GM18951 (cell line): ENCODE results near the gene CAB39.
"Not testable (repeated sequence)": the region's sequence is repeated elsewhere in the genome, so short reads cannot be mapped to it uniquely, and the experiment has no call there.

Experiments used
- POLR2A ChIP-seq: IDR thresholded peaks from 4 replicates; pipeline ENCODE4 v1.6.1; 2011; ENCODE audit warnings: mild to moderate bottlenecking; ENCODE audit not compliant: insufficient read length, insufficient read depth; ENCODE audit errors: extremely low read depth
- in situ Hi-C: fragments of 300-500 bp; cut with MboI; formaldehyde crosslinking; loops from one replicate; pipeline ENCODE4 v1.12.0; 2022; ENCODE audit warnings: low sequenced_read_pairs, mixed read lengths, inconsistent platforms; ENCODE audit not compliant: unreplicated experiment

The CAB39 gene

GRCh38 chr2:230713331-230714135 lies 891 bp downstream of the CAB39 start:
- in situ Hi-C loops: no loop called here
- TF ChIP-seq POLR2A: no peak

- in situ Hi-C loops: no loop called here
- no peak for TF ChIP-seq POLR2A
Measured at GRCh38 chr2:230714136-230714480, 1.5 kb downstream of the CAB39 start.

GRCh38 chr2:230715201-230715600 lies 2.6 kb downstream of the CAB39 start:
- in situ Hi-C loops: no loop called here
- no peak for TF ChIP-seq POLR2A

DNA sequence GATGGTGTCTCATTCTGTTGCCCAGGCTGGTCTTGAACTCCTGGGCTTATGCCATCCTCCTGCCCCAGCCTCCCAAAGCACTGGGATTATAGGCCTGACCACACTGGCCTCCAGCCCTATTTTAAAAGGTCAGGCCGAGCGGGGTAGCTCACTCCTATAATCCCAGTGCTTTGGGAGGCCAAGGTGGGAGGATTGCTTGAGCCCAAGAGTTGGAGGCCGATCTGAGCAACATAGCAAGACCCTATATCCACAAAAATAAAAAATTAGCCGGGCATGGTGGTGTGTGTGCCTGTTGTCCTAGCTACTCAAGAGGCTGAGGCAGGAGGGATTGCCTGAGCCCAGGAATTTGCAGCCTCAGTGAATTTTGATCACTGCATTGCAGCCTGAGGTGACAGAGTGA lies 3.9 kb downstream of the CAB39 start:
- no peak for TF ChIP-seq POLR2A
- in situ Hi-C loops: no loop called here

DNA sequence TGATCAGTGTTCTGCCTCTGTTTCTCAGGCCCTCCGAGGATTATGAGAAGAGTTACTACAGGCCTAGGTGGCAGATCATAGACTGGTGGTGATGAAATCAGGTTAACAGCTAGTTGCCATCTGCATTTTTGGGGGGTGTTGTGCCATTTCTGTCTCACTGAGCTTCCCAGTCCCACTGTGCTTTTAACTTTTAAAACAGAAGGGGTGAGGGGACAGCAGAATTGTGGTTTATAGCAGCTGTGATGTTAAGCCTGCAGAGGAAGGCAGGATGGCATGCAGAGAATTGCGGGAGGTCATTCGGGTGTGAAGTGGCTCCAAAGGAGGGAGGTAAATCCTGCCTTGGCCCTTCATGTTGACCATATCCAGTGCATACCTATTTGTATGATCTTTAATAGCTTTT lies 5.0 kb downstream of the CAB39 start:
- TF ChIP-seq POLR2A: no peak
- in situ Hi-C loops: no loop called here

GRCh38 chr2:230719340-230719739 lies 6.7 kb downstream of the CAB39 start:
- TF ChIP-seq POLR2A: no peak
- in situ Hi-C loops: no loop called here

DNA sequence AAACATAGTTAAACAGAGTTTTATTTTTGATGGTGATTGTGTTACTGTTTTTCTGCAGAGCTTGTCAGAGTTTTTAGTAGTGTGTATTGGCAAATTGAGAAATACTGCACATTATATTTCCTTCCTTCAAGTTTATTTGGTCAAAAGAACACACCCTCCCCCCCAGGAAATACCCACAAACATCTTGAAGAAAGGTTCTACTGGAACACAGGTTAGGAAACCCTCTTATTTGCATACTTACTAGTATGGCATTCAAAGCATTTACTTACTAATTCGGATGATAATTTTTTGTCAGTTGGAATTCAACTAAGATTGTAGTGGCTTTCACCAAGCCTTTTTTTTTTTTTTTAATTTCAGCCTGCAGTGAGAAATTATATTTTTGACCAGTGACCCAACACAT lies 9.1 kb downstream of the CAB39 start:
- in situ Hi-C loops: no loop called here

DNA sequence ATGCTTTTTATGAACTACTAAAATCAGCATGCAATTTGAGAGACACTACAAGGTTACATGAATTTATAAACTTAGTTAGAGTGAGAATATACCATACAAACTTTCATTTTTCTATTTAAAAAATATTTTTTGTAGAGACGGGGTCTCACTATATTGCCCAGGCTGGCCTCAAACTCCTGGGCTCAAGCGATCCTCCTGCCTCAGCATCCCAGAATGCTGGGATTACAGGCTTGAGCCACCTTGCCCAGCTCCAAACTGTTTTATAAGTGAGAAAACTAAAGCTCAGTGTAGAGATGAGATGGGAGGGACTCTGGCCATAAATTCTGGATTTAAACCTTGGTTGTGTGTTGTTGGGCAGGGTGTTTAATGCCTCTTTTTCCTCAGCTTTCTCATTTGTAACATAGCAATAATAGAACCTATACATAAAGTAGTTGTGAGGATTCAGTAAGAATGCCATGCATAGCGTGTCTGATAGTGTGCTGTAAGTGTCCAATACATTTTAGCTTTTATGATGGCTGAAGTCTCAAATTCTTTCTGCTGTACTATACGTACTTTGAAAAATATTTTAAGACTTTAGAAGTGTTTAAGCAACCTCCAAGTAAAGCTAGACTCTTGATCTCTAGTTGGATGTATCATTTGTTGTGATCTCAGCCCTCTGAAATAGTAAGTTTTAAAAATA lies 9.7 kb downstream of the CAB39 start:
- no peak for TF ChIP-seq POLR2A
- in situ Hi-C loops: no loop called here

More for the DNA sequence above, 9.1 kb downstream of the CAB39 start:
- no peak for TF ChIP-seq POLR2A

GRCh38 chr2:230723363-230723762 lies 10.7 kb downstream of the CAB39 start:
- in situ Hi-C loops: no loop called here
- no peak for TF ChIP-seq POLR2A

GRCh38 chr2:230724957-230725356 lies 12.3 kb downstream of the CAB39 start:
- in situ Hi-C loops: not testable (repeated sequence)

DNA sequence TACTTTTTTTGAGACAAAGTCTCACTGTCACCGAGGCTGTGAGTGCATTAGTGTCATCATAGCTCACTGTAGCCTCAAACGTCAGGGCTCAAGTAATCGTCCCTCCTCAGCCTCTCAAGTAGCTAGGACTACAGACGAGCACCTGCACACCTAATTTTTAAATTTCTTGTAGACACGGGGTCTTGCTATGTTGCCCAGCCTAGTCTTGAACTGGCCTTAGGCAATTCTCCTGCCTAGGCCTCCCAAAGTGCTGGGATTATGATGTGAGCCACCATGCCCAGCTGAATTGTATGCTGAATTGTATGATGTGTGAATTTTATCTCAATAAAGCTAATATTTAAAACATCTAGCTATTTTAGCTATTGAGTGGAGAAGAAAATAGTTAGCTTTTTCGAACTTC lies 18.9 kb downstream of the CAB39 start:
- in situ Hi-C loops: no loop called here
- TF ChIP-seq POLR2A: no peak

- no peak for TF ChIP-seq POLR2A
- in situ Hi-C loops: no loop called here
Measured at GRCh38 chr2:230732914-230733401, 20.3 kb downstream of the CAB39 start.

- in situ Hi-C loops: no loop called here
- TF ChIP-seq POLR2A: no peak
Measured at GRCh38 chr2:230734247-230735175, 21.9 kb downstream of the CAB39 start.

DNA sequence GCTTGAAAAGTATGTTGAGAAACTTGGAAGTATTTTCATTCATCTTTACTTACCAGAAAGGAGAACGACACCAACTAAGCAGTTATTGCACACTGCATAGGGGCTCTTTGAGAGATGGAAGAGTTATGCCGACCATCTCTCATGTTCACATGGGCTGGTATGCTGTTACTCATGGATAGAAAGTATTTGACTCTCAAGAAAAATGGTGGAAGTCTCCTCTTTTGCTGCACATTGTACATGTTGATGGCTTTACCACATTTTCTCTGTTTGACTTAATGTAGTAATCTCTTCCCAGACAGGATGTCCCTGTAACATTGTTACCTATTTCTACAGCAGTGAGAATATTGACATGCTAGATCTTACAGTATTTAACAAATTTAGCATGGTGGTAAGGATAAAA lies 23.2 kb downstream of the CAB39 start:
- in situ Hi-C loops: no loop called here

More for the DNA sequence above, 23.2 kb downstream of the CAB39 start:
- no peak for TF ChIP-seq POLR2A
